HG02571 (cell line): ENCODE measurements around the gene CCDC85C.

Experiments
- ATAC-seq: cut with Tn5 transposase; IDR thresholded peaks from one replicate; pipeline ENCODE4 v1.9.1; 2021; ENCODE audit warnings: mild to moderate bottlenecking, moderate library complexity; ENCODE audit not compliant: unreplicated experiment

The CCDC85C gene

DNA sequence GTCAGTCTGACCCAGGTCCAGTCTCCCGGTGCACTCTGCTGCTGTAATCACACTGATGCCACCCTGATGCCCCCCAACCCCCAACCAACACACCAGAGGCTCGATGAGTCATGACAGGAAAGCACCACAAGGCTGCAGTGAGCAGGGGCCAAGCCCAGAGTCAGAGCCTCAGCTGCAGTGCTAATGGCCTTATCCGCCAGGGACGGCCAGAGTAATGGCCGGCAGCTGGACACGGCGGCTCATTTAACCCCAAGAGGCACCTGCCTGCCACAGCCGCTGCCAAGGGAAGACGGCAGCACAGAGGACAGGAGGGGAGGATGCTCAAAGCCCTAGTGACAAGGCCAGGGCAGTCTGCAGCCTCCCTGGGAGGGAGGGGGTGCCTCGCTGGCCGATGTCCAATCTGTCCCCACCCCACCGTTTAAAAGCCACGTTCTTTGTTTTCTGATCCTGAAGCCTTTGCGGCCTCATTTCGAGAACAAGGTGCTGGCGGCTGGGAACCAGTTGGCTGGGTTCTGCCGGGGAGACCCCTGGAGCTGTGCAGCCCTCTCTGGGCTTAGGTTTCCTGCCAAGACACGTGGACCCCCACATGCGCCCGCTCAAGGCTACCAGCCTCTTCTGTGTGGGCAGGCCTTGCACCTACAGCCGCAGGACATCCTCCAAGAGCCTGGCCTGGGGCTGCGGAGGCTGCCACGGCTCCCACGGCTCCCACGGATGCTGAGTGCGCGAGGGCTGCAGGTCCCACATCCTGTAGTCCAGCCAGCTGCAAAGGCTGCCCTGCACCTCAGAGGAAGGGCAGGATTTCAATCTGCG, 13.1 kb downstream of the CCDC85C start:
- ATAC-seq: no peak

DNA sequence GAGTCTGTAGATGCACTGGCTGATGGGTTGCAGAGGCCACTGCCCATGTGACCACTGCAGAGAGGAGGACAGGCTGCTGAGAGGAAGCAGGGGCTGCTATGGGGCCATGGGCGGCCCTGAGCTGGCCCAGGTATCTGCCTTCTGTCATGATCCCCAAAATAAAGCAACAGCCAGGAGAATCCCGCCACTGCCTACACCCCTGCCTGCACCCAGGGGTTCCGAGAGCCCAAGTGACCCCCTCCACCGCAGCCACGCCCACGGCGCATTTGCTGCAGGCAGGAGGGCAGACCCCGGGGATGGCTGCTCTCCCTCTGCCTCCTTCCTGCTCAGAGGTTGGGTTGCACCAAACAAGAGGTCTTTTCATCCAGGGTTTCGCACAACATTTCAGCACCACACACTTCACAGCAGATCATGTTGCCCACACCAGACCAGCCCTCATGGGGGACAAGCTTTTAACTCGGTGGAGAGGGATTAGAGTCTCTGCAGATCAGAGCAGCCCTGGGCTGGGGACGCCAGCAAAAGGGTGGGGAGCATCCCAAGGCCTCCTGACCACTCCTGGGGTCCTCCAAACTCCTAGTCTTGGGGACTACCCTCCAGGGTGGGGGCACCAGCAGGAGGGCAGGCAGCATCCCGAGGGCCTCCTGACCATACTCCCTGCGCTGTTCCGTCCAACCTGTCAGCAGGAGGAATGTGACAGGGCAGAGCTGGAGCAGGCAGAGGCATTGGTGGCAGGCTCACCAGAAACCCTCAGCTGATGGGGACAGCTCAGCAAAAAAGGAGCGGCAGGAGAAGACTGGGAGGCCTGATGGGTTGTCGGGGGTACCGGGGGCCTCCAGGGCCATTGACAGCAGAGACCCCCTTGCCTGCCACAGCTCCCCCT, 14.1 kb downstream of the CCDC85C start:
- no peak for ATAC-seq

DNA sequence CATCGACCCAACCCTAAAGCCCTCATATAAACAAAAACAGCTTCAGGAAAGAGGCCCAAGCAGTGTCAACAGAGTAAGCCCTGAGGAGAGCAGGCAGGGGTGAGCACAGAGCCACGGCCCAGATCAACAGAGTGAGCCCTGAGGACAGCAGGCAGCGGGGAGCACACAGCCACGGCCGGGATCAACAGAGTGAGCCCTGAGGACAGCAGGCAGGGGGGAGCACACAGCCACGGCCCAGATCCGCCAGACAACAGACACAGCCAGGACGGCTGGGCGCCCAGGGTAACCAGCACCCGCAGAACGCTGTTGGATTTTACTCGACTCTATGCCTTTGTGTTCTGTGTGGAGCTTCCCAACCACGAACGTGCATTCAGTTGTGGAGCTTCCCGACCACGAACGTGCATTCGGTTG, 15.0 kb downstream of the CCDC85C start:
- no peak for ATAC-seq

DNA sequence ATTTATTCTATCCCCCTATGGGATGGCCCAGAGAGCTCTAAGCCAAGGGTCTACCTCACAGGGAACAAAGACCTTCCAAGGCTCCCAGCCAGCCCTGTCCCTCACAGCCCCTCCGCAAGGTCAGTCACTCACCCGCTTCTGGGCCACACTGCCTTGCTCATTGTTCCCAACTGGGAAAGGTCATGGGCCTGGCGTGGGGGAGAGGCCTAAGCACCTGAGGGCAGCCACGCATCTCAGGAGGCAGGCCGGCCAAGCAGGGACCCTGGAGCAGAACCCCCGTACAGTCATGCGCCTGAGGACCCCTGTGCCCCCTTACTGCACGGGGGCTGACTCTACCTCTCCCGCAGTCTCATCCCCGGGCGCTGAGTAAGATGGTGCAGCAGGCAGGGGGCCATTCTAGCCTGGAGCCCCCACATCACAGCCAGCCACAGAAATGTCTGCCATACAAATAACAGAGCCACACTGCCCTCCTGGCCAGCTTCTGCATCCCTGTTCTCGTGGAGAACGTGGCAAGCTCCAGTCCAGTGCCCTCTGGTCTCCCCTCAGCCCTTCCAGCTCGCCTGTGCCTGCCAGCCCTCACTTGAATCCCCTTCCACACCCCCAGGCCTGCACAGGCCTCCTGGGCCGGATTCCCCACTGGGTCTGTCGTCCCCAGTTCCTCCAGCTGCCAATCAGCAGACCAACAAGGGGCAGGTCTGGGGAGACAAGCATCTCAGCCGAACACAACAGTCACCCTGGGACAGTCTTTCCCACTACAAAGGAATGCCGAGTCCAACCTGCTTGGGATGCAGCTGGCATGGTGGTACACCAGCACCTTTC, 16.3 kb downstream of the CCDC85C start:
- no peak for ATAC-seq

DNA sequence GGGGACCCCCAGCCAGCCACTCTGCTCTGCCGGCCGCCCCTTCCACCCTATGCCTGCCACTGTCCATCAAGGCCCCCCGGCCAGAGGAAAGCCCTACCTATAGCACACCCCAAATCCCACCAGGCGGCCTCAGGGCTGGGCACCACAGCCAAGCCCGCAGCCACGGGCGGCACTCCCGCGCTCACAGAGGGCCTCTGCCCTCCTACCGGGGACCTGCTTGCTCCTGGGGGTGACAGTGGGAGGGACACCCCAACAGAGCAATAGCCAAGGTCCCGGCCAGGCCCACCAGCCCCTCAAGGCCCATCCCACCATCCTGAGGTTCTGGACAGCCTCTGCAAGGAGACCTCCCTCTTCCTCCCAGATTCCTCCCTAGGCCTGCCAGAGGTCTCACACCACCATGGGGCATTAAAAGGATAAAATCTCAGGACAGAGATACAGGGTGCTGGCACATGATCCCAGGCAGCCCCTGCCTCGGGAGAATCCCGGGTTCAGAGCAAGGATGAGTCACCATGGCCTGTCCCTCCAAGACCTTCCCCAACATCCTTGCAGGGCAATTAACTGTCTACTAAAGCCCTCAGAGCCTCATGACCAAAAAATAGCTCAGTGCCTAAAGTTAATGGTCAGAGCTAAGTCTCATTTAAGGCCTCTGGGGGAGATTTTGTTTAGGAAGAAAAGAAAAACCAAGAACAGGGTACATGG, 17.1 kb downstream of the CCDC85C start:
- ATAC-seq: no peak

DNA sequence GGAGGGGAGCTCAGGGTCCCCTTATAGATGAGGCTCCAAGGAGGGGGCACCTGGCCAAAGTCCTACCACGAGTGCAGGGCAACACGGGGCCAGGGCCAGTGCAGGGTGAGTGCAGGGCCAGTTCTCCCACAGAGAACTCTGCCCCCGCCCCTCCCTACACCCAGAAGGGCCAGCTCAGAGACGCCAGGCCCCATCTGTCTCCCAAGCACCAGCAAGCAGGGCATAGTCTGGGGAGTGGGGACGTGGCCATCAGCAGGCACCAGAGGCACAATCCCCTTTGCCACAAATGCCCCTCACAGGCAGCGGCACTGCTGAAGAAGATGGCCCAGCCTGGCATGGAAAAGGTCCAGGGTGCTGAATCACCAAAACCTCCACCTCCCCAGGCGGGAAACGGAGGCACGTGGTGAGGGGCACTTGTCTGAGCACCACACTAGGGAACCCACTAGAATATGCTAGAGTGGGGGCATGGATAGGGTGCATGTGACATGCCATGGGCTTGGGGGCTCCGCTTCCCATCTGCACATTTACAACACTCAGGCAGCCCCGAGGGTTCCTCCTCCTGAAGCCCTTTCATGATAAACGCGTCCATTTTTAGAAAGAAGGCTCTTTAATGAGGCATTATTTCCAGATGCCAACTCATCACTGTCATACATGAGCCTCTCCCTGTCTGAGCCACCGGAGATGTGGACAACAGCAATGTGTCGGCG, 17.8 kb downstream of the CCDC85C start:
- ATAC-seq: no peak

DNA sequence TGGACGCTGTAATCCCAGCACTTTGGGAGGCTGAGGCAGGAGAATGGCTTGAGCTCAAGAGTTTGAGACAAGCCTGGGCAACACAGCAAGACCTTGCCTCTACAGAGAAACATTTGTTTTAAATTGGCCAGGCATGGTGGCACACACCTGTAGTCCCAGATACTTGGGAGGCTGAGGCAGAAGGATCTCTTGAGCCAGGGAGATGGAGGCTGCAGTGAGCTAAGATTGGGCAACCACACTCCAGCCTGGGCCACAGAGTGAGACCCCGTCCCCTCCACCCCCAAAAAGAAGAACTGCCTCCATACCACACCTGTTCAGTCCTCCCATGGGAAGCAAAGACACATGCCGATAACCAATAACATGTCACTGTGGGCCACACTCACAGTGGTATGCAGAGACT, 19.2 kb downstream of the CCDC85C start:
- ATAC-seq: no peak

DNA sequence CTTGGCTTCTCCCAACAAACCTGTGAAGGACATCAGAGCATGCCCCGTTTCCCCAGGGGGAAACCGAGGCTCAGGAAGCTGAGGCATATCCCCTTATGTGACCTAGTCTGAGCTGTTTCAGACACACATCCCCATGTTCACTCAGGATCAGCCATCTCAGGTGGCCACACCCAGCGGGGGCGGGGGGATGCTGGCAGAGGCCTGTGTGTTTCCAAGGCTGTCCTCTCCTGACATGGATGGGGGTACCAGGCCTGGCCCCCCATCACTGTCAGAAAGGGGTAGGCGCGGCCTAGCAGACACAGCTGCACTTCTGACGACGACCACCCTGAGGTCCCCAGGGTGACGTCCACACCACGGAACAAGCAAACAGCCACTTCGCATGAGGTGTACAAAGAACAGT, 22.1 kb downstream of the CCDC85C start:
- ATAC-seq: no peak

DNA sequence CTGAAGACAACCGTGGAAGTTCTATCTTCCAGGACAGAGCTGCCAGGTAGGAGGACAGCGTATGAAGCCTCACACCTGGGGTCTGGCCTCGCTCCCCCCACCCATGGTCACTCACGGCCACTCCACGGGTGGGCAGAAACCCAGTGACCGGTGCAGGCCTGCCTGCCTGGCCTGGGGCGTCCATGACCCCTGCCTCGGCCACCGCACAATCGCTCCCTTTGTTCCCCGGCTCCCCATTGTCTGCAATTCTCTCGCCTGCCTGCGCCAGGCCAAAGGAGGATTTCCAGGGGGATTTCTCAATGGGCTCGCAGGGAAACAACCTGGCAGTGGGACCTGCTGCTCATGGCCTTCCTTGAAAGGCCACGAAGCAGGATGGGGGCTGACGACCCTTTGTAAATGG, 22.6 kb downstream of the CCDC85C start:
- ATAC-seq: no peak

DNA sequence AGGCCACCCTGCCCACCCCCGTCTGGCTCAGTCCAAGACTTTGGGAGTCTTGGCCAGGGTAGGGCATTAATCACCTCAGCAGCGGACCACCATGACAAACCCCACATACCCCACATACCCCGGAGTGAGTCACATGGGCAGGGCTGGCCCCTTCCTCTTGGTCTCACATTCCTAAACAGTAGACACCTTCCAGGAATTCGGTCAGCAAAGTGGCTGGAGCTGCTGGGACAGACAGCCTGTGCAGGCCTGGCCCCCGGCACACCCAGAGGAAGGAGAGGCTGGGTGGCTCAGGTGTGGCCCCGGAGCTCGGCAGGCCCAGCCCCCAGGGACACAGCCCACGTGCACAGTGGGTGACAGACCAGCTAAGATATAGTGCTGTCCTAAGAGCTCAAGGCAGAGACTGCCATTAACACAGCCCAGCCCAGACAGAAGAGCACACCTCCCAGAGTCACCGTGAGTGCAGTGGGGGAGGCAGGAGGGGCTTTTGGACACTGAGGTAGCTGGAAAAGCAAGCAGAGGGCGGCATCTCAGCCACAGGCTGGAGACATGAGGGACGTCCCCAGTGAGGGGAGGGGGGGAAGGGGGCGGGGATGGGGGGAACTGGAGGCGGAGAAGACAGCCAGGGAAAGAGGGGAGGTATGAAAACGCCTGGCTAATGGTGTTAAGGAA, 24.0 kb downstream of the CCDC85C start:
- no peak for ATAC-seq

DNA sequence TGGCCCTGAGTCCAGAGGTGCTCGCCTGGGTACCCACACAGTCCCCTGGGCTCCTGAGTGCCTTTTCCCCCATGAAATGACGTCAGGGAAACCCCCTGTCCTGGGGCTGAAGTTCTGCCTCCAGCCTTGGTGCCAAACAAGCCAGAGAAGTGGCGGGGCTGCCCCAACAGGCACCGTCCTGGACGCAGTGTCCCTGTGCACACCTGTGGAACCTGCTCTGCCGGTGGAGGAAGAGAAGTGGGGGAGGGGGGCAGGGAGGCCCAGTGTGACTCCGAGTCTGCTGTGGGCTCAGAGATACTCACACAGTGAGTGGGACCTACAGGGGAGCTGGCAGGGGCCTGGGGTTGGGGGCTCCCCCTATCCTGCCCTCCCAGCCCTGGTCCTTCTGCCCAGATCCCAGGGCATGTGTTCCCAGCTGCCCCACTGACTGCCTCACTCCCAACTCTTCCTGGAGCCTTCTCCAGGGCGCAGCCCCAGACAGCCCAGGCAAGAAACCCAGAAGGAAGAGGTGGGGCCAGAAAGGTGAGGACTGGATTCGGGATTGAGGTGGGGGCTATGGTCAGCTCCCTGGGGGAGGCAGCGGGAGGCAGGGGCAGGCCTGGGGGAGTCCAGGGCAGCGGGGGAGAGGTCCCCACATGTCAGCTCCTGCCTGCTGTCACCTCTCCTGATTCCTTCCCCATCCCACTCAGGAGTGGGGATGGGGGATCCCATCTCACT, 24.7 kb downstream of the CCDC85C start:
- ATAC-seq: no peak

DNA sequence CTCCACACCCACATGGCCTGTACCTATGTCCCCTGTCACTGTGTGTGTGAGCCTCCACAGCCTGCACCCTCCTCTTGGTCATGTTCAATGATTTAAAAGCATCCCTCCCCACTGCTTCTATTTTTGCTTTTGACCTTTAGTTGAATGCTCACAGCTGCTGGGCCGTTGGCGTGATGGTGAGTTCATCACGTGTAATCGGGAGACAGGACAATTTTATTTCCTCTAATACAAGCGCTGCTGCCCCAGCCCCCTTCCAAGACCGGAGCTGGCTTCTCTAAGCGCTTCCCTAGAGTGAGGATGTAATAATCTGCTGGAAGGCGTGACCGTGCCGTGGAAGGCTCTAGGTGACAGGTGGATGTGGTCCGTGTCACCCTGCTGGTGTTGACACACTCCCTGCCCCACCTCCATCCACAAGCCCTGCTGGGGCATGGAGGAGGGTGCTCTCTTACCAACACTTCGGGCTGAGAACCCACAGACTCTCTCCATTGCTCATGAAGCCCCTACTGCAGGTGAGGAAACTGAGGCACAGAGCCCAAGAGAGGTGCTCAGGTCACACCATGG, 25.4 kb downstream of the CCDC85C start:
- ATAC-seq: no peak

DNA sequence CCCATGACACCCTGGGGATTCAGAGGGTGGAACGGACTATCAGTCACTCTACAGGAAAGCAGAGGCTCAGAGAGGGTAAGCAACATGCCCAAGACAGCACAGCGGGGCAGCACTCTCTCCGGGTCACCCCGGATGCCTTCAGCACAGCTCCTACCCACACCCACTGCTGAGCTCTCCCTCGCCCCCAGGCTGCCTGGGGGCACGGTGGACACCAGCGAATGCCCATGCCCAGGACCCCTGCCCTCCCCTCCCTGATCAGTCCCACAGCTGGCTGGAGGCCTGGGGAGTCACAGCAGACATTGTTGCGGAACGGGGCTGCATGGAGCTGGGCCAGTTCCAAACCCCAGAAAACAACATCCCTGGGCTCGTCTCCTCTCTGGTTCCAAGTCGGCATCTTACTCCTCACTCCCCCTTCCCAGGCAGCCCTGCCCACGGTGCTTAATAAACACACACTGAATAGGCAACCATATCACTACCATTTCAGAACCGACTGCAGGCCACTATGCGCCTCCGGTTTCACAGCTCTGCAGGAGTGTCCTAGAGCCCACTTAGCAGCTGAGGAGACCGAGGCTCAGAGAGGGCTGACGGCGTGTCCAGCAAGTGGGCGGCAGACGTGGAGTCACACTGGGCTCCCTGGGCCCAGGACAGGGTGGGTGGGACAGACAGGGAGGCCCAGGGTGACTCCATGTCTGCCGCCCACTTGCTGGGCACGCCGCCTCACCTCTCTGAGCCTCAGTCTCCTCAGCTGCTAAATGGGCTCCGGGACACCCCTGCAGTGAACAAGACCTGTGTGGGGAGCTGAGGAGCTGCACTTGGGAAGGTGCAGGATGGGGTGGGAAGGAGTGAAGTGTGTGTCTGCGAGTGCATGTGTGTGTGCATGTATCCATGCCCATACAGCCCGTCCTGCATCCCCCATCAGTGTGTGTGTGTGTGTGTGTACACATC, 27.0 kb downstream of the CCDC85C start:
- ATAC-seq: no peak

DNA sequence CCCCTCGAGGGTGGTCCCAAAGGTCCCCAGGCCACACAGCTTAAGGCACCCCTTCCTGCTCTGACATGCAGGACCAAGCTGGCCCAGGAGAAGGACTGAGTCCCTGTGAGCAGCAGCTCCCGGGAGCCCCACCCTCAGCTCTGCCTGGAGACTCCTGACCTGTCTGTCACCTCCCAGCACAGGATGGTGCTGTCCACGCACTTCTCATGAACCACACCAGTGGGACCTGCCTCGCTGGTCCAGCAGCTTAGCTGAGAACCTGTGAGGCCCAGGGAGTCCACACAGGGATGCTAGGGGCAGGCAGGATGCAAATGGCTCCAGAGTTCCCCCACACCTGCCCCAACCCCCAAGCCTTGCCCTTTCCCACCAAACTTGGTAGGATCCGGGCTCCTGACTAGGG, 27.7 kb downstream of the CCDC85C start:
- no peak for ATAC-seq

DNA sequence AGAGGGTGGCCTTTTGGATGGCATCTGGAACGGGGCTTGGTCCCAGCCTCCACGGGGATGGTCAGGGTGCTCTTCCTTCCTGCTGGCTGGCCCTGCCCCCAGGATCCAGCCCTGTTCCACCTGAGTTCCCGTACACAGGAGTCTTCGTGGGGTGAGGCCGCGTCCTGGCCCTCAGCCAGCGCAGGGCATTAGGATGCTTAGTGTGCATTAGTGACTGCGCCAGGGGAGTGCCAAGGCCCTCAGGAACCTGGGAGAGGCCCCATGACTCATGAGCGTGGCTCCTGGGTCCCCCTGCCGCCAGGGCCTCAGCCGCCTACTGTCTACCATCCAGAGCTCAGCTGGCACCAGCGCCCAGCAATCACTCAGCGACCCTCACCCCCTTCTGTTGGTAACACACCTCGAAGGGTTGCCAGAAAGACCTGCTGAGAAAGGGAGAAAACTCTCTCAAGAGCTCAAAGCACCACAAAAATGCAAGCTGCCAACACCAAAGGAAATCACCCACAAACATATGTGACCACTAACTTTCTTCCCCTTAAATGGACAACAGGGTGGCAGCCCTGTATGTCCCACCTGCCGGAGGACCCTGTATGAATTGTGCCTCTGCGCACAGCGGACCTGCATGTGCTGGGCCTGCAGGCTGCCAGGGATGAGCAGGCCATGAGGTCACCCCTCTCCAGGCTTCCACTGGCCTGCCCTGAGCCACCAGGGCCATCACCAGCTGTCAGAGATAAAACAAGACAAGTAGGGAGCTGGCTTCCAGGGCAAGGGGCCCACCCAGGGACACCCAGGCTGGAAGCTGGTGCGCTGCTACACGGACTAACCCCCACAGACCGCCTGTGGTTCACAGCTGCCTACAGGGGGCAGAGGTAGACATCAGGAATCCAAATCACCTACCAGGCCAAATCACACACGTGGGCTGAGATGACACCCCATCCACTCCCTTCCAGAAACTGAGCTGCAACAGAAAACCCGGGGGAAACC, 28.7 kb downstream of the CCDC85C start:
- no peak for ATAC-seq
